ENCODE measurements around the gene HES7. TPM values are rescaled to one million over a fixed set of nuclear protein-coding genes. Genes with fewer than 3 reads are reported as not detected.

HES7 gene
- total and polyA plus RNA-seq, 9 of the 15 experiments (the other 6 are each of a cell fraction or from before 2014, with no cell fraction given), result 0.03 to 1.7 (median 0.14) TPM; not detected in 1

GRCh38 chr17:8118769-8119580 lies 4.9 kb downstream of the HES7 start (continued):
- TF ChIP-seq POLR2H (tag; IDR thresholded peaks at IDR 0.05; ENCODE audit: low read depth), result peak; percentile 99
- no peak for TF ChIP-seq DLX4 (CRISPR knock-in tag; IDR thresholded peaks at IDR 0.05)
- TF ChIP-seq TBL1XR1 (IDR thresholded peaks at IDR 0.05; ENCODE audit: low read length in 2 of 2), result peak in 1 of 2 experiments; percentile 87; a peak in 1 of 4 replicates
- 0 out of 2 replicates have a peak, but pooled peaks have one; percentile 35 for TF ChIP-seq ZNF511 (CRISPR knock-in tag; IDR thresholded peaks at IDR 0.05)
- peak; percentile 90 for TF ChIP-seq BRD4 (IDR thresholded peaks at IDR 0.05)
- peak; percentile 31 for TF ChIP-seq CTCFL (IDR thresholded peaks at IDR 0.05; ENCODE audit: borderline replicate concordance, insufficient read depth, low read depth, low read length, poor library complexity, severe bottlenecking)
- TF ChIP-seq GTF3C2 (IDR thresholded peaks at IDR 0.05; ENCODE audit: borderline replicate concordance, extremely low read depth, insufficient read length), result peak; percentile 75
- TF ChIP-seq MAZ (CRISPR knock-in tag; conservative IDR thresholded peaks at IDR 0.05 in 1 of 2, IDR thresholded peaks at IDR 0.05 in 1 of 2), result peak in 1 of 2 experiments; percentile 54; a peak in 1 of 4 replicates
- peak; percentile 77 to 89 (median 87) for TF ChIP-seq CTCF (IDR thresholded peaks at IDR 0.05 in 2 of 3, conservative IDR thresholded peaks at IDR 0.05 in 1 of 3; ENCODE audit: insufficient read depth in 2 of 3, low read depth in 1 of 3, low read length in 3 of 3)
- peak; percentile 82 for TF ChIP-seq ZNF592 (IDR thresholded peaks at IDR 0.05)

All from K562 (cell line).